22Rv1 (cell line): Measurements from ENCODE around the gene PRKAG3.

Experiments used
- CTCF ChIP-seq: fragments of 450-650 bp; IDR thresholded peaks from 2 replicates; pipeline ENCODE4 v1.5.1; 2017; ENCODE audit warnings: mild to moderate bottlenecking
- ZFX ChIP-seq: fragments of 450-650 bp; IDR thresholded peaks from 2 replicates; pipeline ENCODE4 v1.6.1; 2017; ENCODE audit warnings: antibody characterized with exemption, borderline replicate concordance

- TF ChIP-seq CTCF (no peak), ZFX (no peak)
These were observed 47.5 kb upstream of the PRKAG3 start for GRCh38 chr2:218878926-218879761.
